Uterus (tissue), 2 donors: ENCODE measurements around the gene LRFN3.
"Not testable (repeated sequence)": the region's sequence is repeated elsewhere in the genome, so short reads cannot be mapped to it uniquely, and the experiment has no call there.

Source experiments
- POLR2A ChIP-seq, 2 donors: fragments of 450-650 bp; IDR thresholded peaks; one replicate each; pipeline ENCODE4 v1.6.1; 2016; ENCODE audit warnings: antibody characterized with exemption in 2 of 2, mild to moderate bottlenecking in 1 of 2, moderate library complexity in 1 of 2
- TF ChIP-seq, protein P1 (sequence below), 4 experiments: fragments of 200-600 bp in 2 of 4; fragments of 450-650 bp in 2 of 4; sonication (generic) in 2 of 4; IDR thresholded peaks; one replicate each; pipeline ENCODE4 v1.5.1; 2016 to 2019; ENCODE audit warnings: antibody characterized with exemption in 4 of 4, mild to moderate bottlenecking in 2 of 4, moderate library complexity in 1 of 4

GRCh38 chr19:35957411-35957810 is 21.2 kb downstream of the LRFN3 start:
- not testable (repeated sequence) for TF ChIP-seq POLR2A (IDR thresholded peaks at IDR 0.05)
- TF ChIP-seq, protein P1, sequence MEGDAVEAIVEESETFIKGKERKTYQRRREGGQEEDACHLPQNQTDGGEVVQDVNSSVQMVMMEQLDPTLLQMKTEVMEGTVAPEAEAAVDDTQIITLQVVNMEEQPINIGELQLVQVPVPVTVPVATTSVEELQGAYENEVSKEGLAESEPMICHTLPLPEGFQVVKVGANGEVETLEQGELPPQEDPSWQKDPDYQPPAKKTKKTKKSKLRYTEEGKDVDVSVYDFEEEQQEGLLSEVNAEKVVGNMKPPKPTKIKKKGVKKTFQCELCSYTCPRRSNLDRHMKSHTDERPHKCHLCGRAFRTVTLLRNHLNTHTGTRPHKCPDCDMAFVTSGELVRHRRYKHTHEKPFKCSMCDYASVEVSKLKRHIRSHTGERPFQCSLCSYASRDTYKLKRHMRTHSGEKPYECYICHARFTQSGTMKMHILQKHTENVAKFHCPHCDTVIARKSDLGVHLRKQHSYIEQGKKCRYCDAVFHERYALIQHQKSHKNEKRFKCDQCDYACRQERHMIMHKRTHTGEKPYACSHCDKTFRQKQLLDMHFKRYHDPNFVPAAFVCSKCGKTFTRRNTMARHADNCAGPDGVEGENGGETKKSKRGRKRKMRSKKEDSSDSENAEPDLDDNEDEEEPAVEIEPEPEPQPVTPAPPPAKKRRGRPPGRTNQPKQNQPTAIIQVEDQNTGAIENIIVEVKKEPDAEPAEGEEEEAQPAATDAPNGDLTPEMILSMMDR (IDR thresholded peaks at IDR 0.05): not testable (repeated sequence)
